ENCODE results near the gene ASB6.

GRCh38 chr9:129667378-129667777, 25.4 kb upstream of the ASB6 start:
- TF ChIP-seq CTCF (IDR thresholded peaks at IDR 0.05; ENCODE audit: low read depth, low read length, missing input control): no peak
- TF ChIP-seq MAX (IDR thresholded peaks at IDR 0.05): no peak
- no peak for TF ChIP-seq YY1 (IDR thresholded peaks at IDR 0.05)
- TF ChIP-seq TAF1 (conservative IDR thresholded peaks at IDR 0.05): no peak
- TF ChIP-seq REST (IDR thresholded peaks at IDR 0.05): no peak
- TF ChIP-seq RXRA (IDR thresholded peaks at IDR 0.05): no peak
- no peak for TF ChIP-seq SP1 (IDR thresholded peaks at IDR 0.05)
- no peak for TF ChIP-seq GABPA (IDR thresholded peaks at IDR 0.05 in 1 of 2, conservative IDR thresholded peaks at IDR 0.05 in 1 of 2)
- no peak for TF ChIP-seq JUND (IDR thresholded peaks at IDR 0.05)
- TF ChIP-seq RAD21 (IDR thresholded peaks at IDR 0.05): no peak
- TF ChIP-seq HNF4G (IDR thresholded peaks at IDR 0.05): no peak
- TF ChIP-seq HNF4A (conservative IDR thresholded peaks at IDR 0.05): no peak
- TF ChIP-seq ATF3 (IDR thresholded peaks at IDR 0.05): no peak

All from liver (tissue), 3 donors.